ENCODE data around the gene KCP. TPM values are rescaled to one million over a fixed set of nuclear protein-coding genes. Genes with fewer than 3 reads are reported as not detected.

KCP gene
- total RNA-seq, 1 donor = 1.1 TPM

- H3K9me3 ChIP-seq (ENCODE audit: low read depth, low read length) = no peaks in the 10 kb centered on the region
- H3K27me3 ChIP-seq (ENCODE audit: insufficient read depth, low read length) = no peaks in the 10 kb centered on the region
- no peaks in the 10 kb centered on the region for H4K20me1 ChIP-seq (ENCODE audit: insufficient read depth, low read length)
- no peak overlapping the region for H3K4me2 ChIP-seq (ENCODE audit: insufficient read depth, low read length)
- no peaks in the 10 kb centered on the region for H3K36me3 ChIP-seq (ENCODE audit: insufficient read depth, low read length)
- no peaks in the 10 kb centered on the region for H3K79me2 ChIP-seq (ENCODE audit: insufficient read depth, low read length)
- TF ChIP-seq CTCF (IDR thresholded peaks at IDR 0.05; ENCODE audit: extremely low read depth, low read depth, low read length) = no peak
- H3K4me1 ChIP-seq (ENCODE audit: insufficient read depth, low read length) = no peaks in the 10 kb centered on the region
- no peak overlapping the region for H3K4me3 ChIP-seq (ENCODE audit: insufficient read depth, low read length)
- no peak overlapping the region for H3K27ac ChIP-seq (ENCODE audit: low read depth, low read length)
- no peak overlapping the region for H2AFZ ChIP-seq (ENCODE audit: low read length)
- DNase-seq (ENCODE audit: insufficient read length, low spot score, missing footprints) = peak; percentile 67
Measured at GRCh38 chr7:128947854-128948253, 37.3 kb upstream of the KCP start.

DNA sequence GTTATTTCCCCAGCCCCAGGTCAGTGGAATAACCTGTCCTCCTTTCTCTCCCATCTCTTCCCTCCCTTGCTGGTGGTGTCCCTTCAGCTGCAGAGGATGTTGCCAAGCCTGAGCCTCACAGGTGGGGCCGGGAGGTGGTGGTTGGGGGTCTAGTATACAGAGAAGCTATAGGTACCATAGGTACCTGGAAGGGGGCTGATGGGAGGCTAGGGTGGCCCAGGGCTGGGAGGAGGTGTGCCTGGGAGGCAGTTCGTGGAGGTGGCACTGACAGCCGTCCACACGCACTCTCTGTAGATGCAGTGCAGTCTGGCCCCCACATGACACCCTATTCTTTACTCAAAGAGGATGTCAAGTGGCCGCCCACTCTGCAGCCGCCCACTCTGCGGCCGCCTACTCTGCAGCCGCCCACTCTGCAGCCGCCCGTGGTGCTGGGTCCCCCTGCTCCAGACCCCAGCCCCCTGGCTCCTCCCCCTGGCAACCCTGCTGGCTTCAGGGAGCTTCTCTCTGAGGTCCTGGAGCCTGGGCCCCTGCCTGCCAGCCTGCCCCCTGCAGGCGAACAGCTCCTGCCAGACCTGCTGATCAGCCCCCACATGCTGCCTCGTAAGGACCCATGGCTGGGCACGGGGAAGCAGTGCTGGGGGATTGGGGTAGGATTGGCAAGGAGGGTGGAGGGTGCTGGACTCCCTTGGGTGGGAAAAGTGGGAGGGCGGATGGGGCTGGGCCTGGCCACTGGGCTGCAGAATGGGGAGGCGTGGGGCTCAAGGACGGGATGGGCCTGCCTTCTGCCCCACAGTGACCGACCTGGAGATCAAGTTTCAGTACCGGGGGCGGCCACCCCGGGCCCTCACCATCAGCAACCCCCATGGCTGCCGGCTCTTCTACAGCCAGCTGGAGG lies 36.7 kb upstream of the KCP start:
- Histone ChIP-seq H3K4me1 (ENCODE audit: insufficient read depth, low read length) (no peaks in the 10 kb centered on the region), H3K36me3 (ENCODE audit: insufficient read depth, low read length) (no peaks in the 10 kb centered on the region), H3K9me3 (ENCODE audit: low read depth, low read length) (no peaks in the 10 kb centered on the region), H3K79me2 (ENCODE audit: insufficient read depth, low read length) (no peaks in the 10 kb centered on the region), H3K27me3 (ENCODE audit: insufficient read depth, low read length) (no peaks in the 10 kb centered on the region), H4K20me1 (ENCODE audit: insufficient read depth, low read length) (no peaks in the 10 kb centered on the region), H3K4me3 (ENCODE audit: insufficient read depth, low read length) (no peak overlapping the region), H3K27ac (ENCODE audit: low read depth, low read length) (no peak overlapping the region), H2AFZ (ENCODE audit: low read length) (no peak overlapping the region), H3K4me2 (ENCODE audit: insufficient read depth, low read length) (no peak overlapping the region)
- TF ChIP-seq CTCF (IDR thresholded peaks at IDR 0.05; ENCODE audit: extremely low read depth, low read depth, low read length) = peak; percentile 19
- peak; percentile 67 for DNase-seq (ENCODE audit: insufficient read length, low spot score, missing footprints)

- Histone ChIP-seq H4K20me1 (ENCODE audit: insufficient read depth, low read length) (no peaks in the 10 kb centered on the region), H3K4me3 (ENCODE audit: insufficient read depth, low read length) (no peak overlapping the region), H3K4me1 (ENCODE audit: insufficient read depth, low read length) (no peaks in the 10 kb centered on the region), H3K4me2 (ENCODE audit: insufficient read depth, low read length) (no peak overlapping the region), H3K9me3 (ENCODE audit: low read depth, low read length) (no peaks in the 10 kb centered on the region), H2AFZ (ENCODE audit: low read length) (no peak overlapping the region), H3K27ac (ENCODE audit: low read depth, low read length) (no peak overlapping the region), H3K27me3 (ENCODE audit: insufficient read depth, low read length) (peaks cover 3% of the 10 kb centered on the region), H3K36me3 (ENCODE audit: insufficient read depth, low read length) (no peaks in the 10 kb centered on the region), H3K79me2 (ENCODE audit: insufficient read depth, low read length) (no peaks in the 10 kb centered on the region)
- no peak for TF ChIP-seq CTCF (IDR thresholded peaks at IDR 0.05; ENCODE audit: extremely low read depth, low read depth, low read length)
- no peak for DNase-seq (ENCODE audit: insufficient read length, low spot score, missing footprints)
Measured at GRCh38 chr7:128945668-128946366, 35.3 kb upstream of the KCP start.
